ENCODE measurements around the gene PLEKHF1. TPM values are rescaled to one million over a fixed set of nuclear protein-coding genes. Genes with fewer than 3 reads are reported as not detected.

The PLEKHF1 gene
- total RNA-seq, 8 experiments from 2014 or later, result 1.1 to 15.3 (median 1.4) TPM

DNA sequence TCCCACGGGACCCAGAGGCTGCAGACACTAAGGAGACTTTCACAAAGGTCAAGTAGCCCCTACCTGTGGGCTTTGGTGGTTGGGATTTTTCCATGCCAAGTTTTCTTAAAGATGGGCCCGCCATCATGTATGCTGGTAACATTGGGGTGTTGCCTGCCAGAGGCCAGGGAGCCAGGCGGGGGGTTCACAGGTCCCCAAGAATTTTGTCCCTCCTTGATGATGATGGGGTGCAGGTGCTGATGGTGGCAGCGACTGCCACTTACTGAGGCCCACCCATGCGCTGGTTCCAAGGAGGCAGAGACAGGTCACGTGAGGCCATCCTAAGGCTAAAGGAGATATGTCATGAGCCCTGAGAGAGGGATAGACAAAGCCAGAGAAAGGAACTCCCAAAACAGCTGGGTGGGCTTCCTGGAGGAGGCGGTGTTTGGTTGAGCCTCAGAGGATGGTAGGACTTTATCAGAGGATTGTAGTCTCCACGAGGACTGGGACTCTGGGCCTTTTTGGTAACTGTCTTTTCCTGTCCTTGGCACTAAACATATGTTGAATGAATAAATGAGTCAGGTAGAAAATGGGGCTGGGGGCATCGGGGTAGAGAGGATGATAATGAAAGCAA is 14.4 kb downstream of the PLEKHF1 start:
- WGBS, 10 experiments, result 78 to 100% (median 87%) methylated on average over 1 to 6 of the region's 9 CpGs; no CpG with 5 or more reads in 3 of the 10 experiments
- no peak for ATAC-seq (replicated peaks in 6 of 8)
- Histone ChIP-seq H3K4me3 (no peak overlapping the region), H3K4me1 (replicated peaks in 1 of 2) (peaks cover 9 to 21% of the 10 kb centered on the region in 2 donors), H3K27ac (no peak overlapping the region)
- in situ Hi-C loops (cut with MboI; ENCODE audit: low pct_unique_long_range_greater_than_20kb in 2 of 9, low sequenced_read_pairs in 9 of 9, unreplicated experiment in 9 of 9), result no loop called here

DNA sequence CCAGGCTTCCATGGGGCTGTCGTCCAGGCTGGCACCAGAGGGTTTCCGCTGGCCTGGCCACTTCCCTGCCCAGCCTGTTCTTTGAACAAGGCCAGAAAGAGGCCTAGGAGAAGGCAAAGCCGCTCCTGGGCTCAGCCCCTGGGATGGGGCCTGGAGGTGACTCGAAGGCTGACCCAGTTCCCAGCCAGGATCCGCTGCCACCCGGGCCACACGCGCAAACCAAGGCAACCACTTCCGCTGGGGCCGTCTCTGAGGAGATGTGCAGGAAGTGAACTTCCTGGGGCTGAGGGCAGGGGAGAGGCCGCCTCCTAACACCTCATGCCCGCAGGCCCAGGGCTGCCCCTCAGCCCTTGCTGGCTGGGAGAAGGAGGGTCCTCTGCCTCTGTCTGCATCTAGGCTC is 15.2 kb downstream of the PLEKHF1 start:
- Histone ChIP-seq H3K4me1 (replicated peaks in 1 of 2) (peaks cover 9 to 21% of the 10 kb centered on the region in 2 donors), H3K27ac (no peak overlapping the region), H3K4me3 (no peak overlapping the region)
- in situ Hi-C loops (cut with MboI; ENCODE audit: low pct_unique_long_range_greater_than_20kb in 2 of 9, low sequenced_read_pairs in 9 of 9, unreplicated experiment in 9 of 9), result no loop called here
- WGBS, 10 experiments, result 40 to 100% (median 81%) methylated on average over 1 to 4 of the region's 12 CpGs; no CpG with 5 or more reads in 7 of the 10 experiments
- peak in 3 of 8 experiments; percentile 6 to 26 (median 18) for ATAC-seq (replicated peaks in 6 of 8)

- in situ Hi-C loops (cut with MboI; ENCODE audit: low pct_unique_long_range_greater_than_20kb in 2 of 9, low sequenced_read_pairs in 9 of 9, unreplicated experiment in 9 of 9), result no loop called here
- no peak overlapping the region for H3K4me3 ChIP-seq
- no peak for ATAC-seq (replicated peaks in 6 of 8)
- WGBS, 10 experiments, result 53 to 100% (median 100%) methylated on average over 1 to 3 of the region's 7 CpGs; no CpG with 5 or more reads in 5 of the 10 experiments
- no peak overlapping the region for H3K27ac ChIP-seq
- peaks cover 9 to 21% of the 10 kb centered on the region in 2 donors for H3K4me1 ChIP-seq (replicated peaks in 1 of 2)
These were observed 15.7 kb downstream of the PLEKHF1 start for GRCh38 chr19:29680937-29681336.

DNA sequence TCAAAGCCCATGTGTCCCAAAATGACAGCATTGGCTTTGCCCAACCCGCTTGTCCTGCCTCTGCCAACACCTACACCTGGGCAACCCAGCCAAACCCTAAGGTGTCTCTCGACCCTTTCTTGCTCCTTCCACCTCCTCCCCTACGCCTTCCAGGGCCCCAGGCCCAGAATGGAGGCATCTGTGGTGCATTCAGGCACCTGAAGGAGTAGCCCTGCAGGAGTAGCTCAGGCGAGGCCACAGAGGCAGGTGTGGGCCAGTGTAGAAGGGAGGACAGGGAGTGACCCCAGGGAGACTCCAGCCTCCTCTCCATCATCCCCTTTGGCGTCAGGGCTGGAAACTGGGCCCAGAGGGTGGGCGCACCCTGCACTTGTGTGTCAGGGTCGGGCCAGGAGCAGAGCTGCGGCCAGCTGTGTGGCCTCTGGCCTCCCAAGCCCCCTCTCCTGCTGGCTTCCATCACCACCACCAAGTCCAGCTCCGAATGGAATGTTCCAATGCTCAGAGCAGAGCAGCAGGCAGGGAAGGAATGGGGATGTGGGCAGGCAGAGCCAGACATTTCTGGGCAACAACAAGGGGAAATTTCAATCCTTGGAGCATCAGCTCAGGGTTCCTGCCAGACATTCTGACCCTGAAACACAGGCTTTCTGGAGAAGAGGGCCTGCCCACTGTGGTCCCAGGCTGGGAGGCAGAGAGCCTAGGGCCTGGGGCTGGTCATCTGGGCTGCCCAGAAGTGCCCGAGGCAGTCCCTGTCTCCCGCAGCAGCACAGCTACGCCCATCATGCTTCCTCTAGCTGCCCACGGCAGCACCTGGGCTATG is 16.4 kb downstream of the PLEKHF1 start:
- ATAC-seq (replicated peaks in 6 of 8), result peak in 2 of 8 experiments; percentile 10 to 13
- Histone ChIP-seq H3K4me3 (no peak overlapping the region), H3K4me1 (replicated peaks in 1 of 2) (peaks cover 9 to 17% of the 10 kb centered on the region in 2 donors), H3K27ac (no peak overlapping the region)
- in situ Hi-C loops (cut with MboI; ENCODE audit: low pct_unique_long_range_greater_than_20kb in 2 of 9, low sequenced_read_pairs in 9 of 9, unreplicated experiment in 9 of 9), result no loop called here
- WGBS, 10 experiments, result 40 to 97% (median 89%) methylated on average over 3 to 5 of the region's 13 CpGs; no CpG with 5 or more reads in 7 of the 10 experiments

GRCh38 chr19:29682236-29682895 is 17.1 kb downstream of the PLEKHF1 start:
- in situ Hi-C loops (cut with MboI; ENCODE audit: low pct_unique_long_range_greater_than_20kb in 2 of 9, low sequenced_read_pairs in 9 of 9, unreplicated experiment in 9 of 9), result no loop called here
- ATAC-seq (replicated peaks in 6 of 8), result peak in 1 of 8 experiments; percentile 6

GRCh38 chr19:29683009-29683408 is 17.7 kb downstream of the PLEKHF1 start:
- H3K4me3 ChIP-seq, result no peak overlapping the region
- 24 to 100% (median 65%) methylated on average over 1 to 7 of the region's 10 CpGs; no CpG with 5 or more reads in 2 of the 10 experiments for WGBS, 10 experiments
- no peak overlapping the region for H3K27ac ChIP-seq
- peaks cover 11 to 21% of the 10 kb centered on the region in 2 donors for H3K4me1 ChIP-seq (replicated peaks in 1 of 2)
- ATAC-seq (replicated peaks in 6 of 8), result peak in 4 of 8 experiments; percentile 36 to 60 (median 52)
- in situ Hi-C loops (cut with MboI; ENCODE audit: low pct_unique_long_range_greater_than_20kb in 2 of 9, low sequenced_read_pairs in 9 of 9, unreplicated experiment in 9 of 9), result no loop called here

More at GRCh38 chr19:29682236-29682895, 17.1 kb downstream of the PLEKHF1 start:
- H3K27ac ChIP-seq, result no peak overlapping the region
- peaks cover 9 to 21% of the 10 kb centered on the region in 2 donors for H3K4me1 ChIP-seq (replicated peaks in 1 of 2)
- no peak overlapping the region for H3K4me3 ChIP-seq
- 20 to 100% (median 50%) methylated on average over 1 to 3 of the region's 16 CpGs; no CpG with 5 or more reads in 4 of the 10 experiments for WGBS, 10 experiments

DNA sequence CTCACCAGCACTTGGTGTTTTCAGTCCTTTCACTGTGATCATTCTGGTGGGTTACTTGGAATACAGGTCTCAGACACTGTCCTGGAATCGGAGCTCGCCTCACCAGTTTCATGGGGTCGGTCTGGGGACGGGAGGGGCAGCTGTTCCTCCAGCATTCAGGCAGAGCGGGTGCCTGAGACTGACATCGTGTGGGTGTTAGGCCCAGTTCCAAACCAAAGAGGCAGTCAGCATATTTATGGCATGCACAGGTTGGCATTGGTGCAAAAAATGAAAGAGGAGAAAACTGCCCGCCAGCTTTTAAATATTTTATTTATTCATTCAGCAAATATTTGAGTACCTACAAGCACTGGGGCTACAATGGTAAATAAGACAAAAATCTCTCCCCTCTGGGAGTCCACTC is 20.1 kb downstream of the PLEKHF1 start:
- H3K4me3 ChIP-seq, result no peak overlapping the region
- peak in 1 of 8 experiments; percentile 34 for ATAC-seq (replicated peaks in 6 of 8)
- peaks cover 7 to 12% of the 10 kb centered on the region in 2 donors for H3K4me1 ChIP-seq (replicated peaks in 1 of 2)
- in situ Hi-C loops (cut with MboI; ENCODE audit: low pct_unique_long_range_greater_than_20kb in 2 of 9, low sequenced_read_pairs in 9 of 9, unreplicated experiment in 9 of 9), result no loop called here
- H3K27ac ChIP-seq, result no peak overlapping the region
- WGBS, 10 experiments, result 21 to 100% (median 84%) methylated on average over 1 to 6 of the region's 7 CpGs; no CpG with 5 or more reads in 3 of the 10 experiments

DNA sequence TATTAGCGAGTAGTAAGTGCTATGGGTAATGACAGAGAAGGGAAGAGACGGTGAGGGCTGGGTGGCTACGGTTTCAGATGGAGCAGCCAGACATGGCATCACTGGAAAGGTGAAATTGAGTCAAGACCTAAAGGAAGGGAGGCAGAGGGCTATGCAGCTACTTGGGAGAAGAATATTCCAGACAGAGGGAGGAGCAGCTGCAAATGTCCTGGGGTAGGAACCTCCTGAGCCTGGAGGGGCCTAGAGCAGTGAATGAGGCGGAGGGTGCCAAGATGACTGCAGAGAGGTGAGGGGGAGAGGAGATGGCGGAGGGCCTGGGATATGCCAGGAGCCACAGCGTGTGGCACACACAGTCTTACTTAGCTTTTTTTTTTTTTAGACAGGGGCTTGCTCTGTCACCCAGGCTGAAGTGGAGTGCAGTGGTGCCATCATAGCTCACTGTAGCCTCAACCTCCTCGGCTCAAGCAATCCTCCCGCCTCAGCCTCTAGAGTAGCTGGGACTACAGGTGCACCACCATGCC is 21.1 kb downstream of the PLEKHF1 start:
- Histone ChIP-seq H3K4me3 (no peak overlapping the region), H3K4me1 (replicated peaks in 1 of 2) (peaks cover 7 to 12% of the 10 kb centered on the region in 2 donors), H3K27ac (no peak overlapping the region)
- in situ Hi-C loops (cut with MboI; ENCODE audit: low pct_unique_long_range_greater_than_20kb in 2 of 9, low sequenced_read_pairs in 9 of 9, unreplicated experiment in 9 of 9), result no loop called here
- no peak for ATAC-seq (replicated peaks in 6 of 8)
- 81 to 100% (median 94%) methylated on average over 1 to 8 of the region's 8 CpGs for WGBS, 10 experiments

DNA sequence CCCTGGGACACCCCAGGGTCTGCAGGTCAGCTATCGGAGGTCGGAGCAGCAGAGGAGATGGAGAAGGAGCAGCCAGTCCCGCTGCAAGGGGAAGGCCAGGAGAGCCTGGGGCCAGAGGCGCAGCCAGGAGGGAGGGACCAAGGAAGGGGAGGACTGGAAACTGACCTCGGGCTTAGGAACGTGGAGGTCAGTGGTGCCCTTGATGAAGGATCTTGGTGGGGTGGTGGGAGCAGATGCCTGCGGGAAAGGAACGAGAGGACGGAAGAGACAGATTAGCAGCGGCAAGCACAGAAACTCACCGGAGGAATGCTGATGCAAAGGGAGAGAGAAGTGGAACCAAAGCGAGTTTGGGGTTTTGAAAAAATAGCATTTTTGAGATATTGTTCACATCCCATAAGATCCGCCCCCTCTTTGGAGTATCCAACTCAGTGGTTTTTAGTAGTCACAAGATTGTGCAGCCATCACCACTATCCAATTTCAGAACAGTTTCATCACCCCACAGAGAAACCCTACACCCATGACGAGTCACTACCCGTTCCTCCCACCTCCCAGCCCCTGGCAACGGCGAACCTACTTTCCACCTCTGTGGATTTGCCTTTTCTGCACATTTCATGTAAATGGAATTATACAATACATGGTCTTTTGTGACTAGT is 22.1 kb downstream of the PLEKHF1 start:
- in situ Hi-C loops (cut with MboI; ENCODE audit: low pct_unique_long_range_greater_than_20kb in 2 of 9, low sequenced_read_pairs in 9 of 9, unreplicated experiment in 9 of 9), result no loop called here
- peak; percentile 79 to 92 (median 82) for ATAC-seq (replicated peaks in 6 of 8)
- H3K4me1 ChIP-seq (replicated peaks in 1 of 2), result peaks cover 7 to 12% of the 10 kb centered on the region in 2 donors
- no peak overlapping the region for H3K4me3 ChIP-seq
- H3K27ac ChIP-seq, result peak overlapping the region; percentile 12 to 88
- 2 to 93% (median 69%) methylated on average over 2 to 12 of the region's 17 CpGs; no CpG with 5 or more reads in 2 of the 10 experiments for WGBS, 10 experiments

GRCh38 chr19:29687897-29688728 is 22.9 kb downstream of the PLEKHF1 start:
- peaks cover 4 to 6% of the 10 kb centered on the region in 2 donors for H3K4me1 ChIP-seq (replicated peaks in 1 of 2)
- whole genome bisulfite sequencing, 10 experiments, result 25 to 89% (median 78%) methylated on average over 4 to 15 of the region's 18 CpGs
- H3K27ac ChIP-seq, result peak overlapping the region in 1 of 2 donors; percentile 62
- in situ Hi-C loops (cut with MboI; ENCODE audit: low pct_unique_long_range_greater_than_20kb in 2 of 9, low sequenced_read_pairs in 9 of 9, unreplicated experiment in 9 of 9), result no loop called here
- H3K4me3 ChIP-seq, result no peak overlapping the region
- ATAC-seq (replicated peaks in 6 of 8), result peak in 6 of 8 experiments; percentile 9 to 63 (median 36)

GRCh38 chr19:29690842-29691241 is 25.6 kb downstream of the PLEKHF1 start:
- ATAC-seq (replicated peaks in 6 of 8), result no peak
- Histone ChIP-seq H3K27ac (no peak overlapping the region), H3K4me3 (no peak overlapping the region), H3K4me1 (replicated peaks in 1 of 2) (peaks cover 7 to 9% of the 10 kb centered on the region in 2 donors)
- in situ Hi-C loops (cut with MboI; ENCODE audit: low pct_unique_long_range_greater_than_20kb in 2 of 9, low sequenced_read_pairs in 9 of 9, unreplicated experiment in 9 of 9), result no loop called here
- WGBS, 10 experiments, result 64 to 100% (median 73%) methylated on average over 1 to 2 of the region's 2 CpGs; no CpG with 5 or more reads in 5 of the 10 experiments

Measured in motor neuron (in vitro differentiated cells).